HEK293T (cell line): ENCODE data around the gene PPFIBP2.

Experiments used
- ARNT ChIP-seq: fragments of 450-650 bp; IDR thresholded peaks from 2 replicates; pipeline ENCODE4 v1.6.1; 2017; ENCODE audit warnings: mild to moderate bottlenecking
- BHLHE40 ChIP-seq: fragments of 450-650 bp; IDR thresholded peaks from 2 replicates; pipeline ENCODE4 v1.6.1; 2016; ENCODE audit warnings: mild to moderate bottlenecking, moderate library complexity, borderline replicate concordance
- CTBP1 ChIP-seq: fragments of 450-650 bp; IDR thresholded peaks from 2 replicates; pipeline ENCODE4 v1.6.1; 2016; ENCODE audit warnings: borderline replicate concordance
- FOXA1 ChIP-seq: fragments of 450-650 bp; IDR thresholded peaks from 2 replicates; pipeline ENCODE4 v1.6.1; 2016; ENCODE audit warnings: mild to moderate bottlenecking
- HDGF ChIP-seq: fragments of 450-650 bp; IDR thresholded peaks from 2 replicates; pipeline ENCODE4 v1.6.1; 2017; ENCODE audit warnings: antibody characterized with exemption, borderline replicate concordance
- NFRKB ChIP-seq: fragments of 450-650 bp; IDR thresholded peaks from 2 replicates; pipeline ENCODE4 v1.6.1; 2016; ENCODE audit warnings: mild to moderate bottlenecking, moderate library complexity
- PKNOX1 ChIP-seq: fragments of 450-650 bp; IDR thresholded peaks from 2 replicates; pipeline ENCODE4 v1.6.1; 2016
- SP1 ChIP-seq: fragments of 450-650 bp; IDR thresholded peaks from 2 replicates; pipeline ENCODE4 v1.6.1; 2017
- TARDBP ChIP-seq: fragments of 450-650 bp; IDR thresholded peaks from 2 replicates; pipeline ENCODE4 v1.6.1; 2016

DNA sequence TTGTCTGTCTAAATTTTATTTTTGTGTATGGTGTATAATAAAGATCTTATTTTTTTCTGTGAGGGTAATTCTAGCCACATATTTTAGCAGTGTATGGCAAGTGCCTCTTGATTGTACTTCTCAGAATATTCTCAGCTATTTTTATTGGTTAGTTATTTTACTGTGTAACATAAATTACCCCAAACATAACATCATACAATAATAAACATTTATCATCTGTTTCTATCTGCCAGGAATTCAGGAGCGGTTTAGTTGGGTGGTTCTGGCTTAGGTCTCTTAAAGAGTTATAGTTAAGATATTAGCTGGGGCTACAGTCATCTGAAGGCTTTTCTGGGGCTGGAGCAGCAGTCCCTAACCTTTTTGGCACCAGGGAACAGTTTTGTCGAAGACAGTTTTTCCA lies 47.8 kb downstream of the PPFIBP2 start:
- TF ChIP-seq HDGF (no peak), ARNT (no peak), PKNOX1 (peak; percentile 13; the same call in 1 of the 2 replicates), NFRKB (no peak), FOXA1 (no peak), CTBP1 (no peak), BHLHE40 (no peak), SP1 (no peak), TARDBP (no peak)
